ENCODE measurements around the gene CHRM1.

GRCh38 chr11:62921573-62922188, 518 bp upstream of the CHRM1 start:
- TF ChIP-seq CTCF (IDR thresholded peaks at IDR 0.05; ENCODE audit: low read length) (no peak), EZH2 (optimal IDR thresholded peaks at IDR 0.05; ENCODE audit: low read depth, low read length) (no peak)
